KG1 (cell line): ENCODE measurements around the gene NAA25.
"Not testable (repeated sequence)": the region's sequence is repeated elsewhere in the genome, so short reads cannot be mapped to it uniquely, and the experiment has no call there.

Experiments used
- DNase-seq: peaks from one replicate; lab custom pipeline; 2025; lab: John Stamatoyannopoulos, UW

The NAA25 gene

GRCh38 chr12:112009596-112009995, 99.0 kb downstream of the NAA25 start:
- not testable (repeated sequence) for DNase-seq

- no peak for DNase-seq
These were observed 99.7 kb downstream of the NAA25 start for GRCh38 chr12:112008918-112009317.

- DNase-seq, result no peak
These were observed 100.6 kb downstream of the NAA25 start for GRCh38 chr12:112007945-112008344.

- DNase-seq, result no peak
These were observed 102.9 kb downstream of the NAA25 start for GRCh38 chr12:112005419-112006395.

GRCh38 chr12:112004041-112004440, 104.5 kb downstream of the NAA25 start:
- no peak for DNase-seq

- DNase-seq, result no peak
These were observed 107.0 kb downstream of the NAA25 start for GRCh38 chr12:112001576-112001975.

GRCh38 chr12:112000820-112001219, 107.8 kb downstream of the NAA25 start:
- DNase-seq, result no peak

- not testable (repeated sequence) for DNase-seq
These were observed 109.5 kb downstream of the NAA25 start for GRCh38 chr12:111999129-111999528.

GRCh38 chr12:111998015-111998414, 110.6 kb downstream of the NAA25 start:
- no peak for DNase-seq

GRCh38 chr12:111997300-111997699, 111.3 kb downstream of the NAA25 start:
- DNase-seq, result no peak

- DNase-seq, result no peak
These were observed 112.7 kb downstream of the NAA25 start for GRCh38 chr12:111995782-111996480.

- not testable (repeated sequence) for DNase-seq
These were observed 114.1 kb downstream of the NAA25 start for GRCh38 chr12:111994211-111995111.

GRCh38 chr12:111993292-111994150, 115.1 kb downstream of the NAA25 start:
- no peak for DNase-seq

- no peak for DNase-seq
These were observed 116.1 kb downstream of the NAA25 start for GRCh38 chr12:111992464-111992863.

GRCh38 chr12:111991946-111992345, 116.6 kb downstream of the NAA25 start:
- no peak for DNase-seq

- DNase-seq, result no peak
These were observed 117.0 kb downstream of the NAA25 start for GRCh38 chr12:111991535-111991934.

GRCh38 chr12:111984820-111985219, 123.8 kb downstream of the NAA25 start:
- DNase-seq, result no peak

- no peak for DNase-seq
These were observed 126.6 kb downstream of the NAA25 start for GRCh38 chr12:111981987-111982386.

- DNase-seq, result no peak
These were observed 128.0 kb downstream of the NAA25 start for GRCh38 chr12:111980598-111980997.

- DNase-seq, result no peak
These were observed 130.0 kb downstream of the NAA25 start for GRCh38 chr12:111978545-111978944.

- DNase-seq, result no peak
These were observed 131.7 kb downstream of the NAA25 start for GRCh38 chr12:111976860-111977259.
